Measurements from ENCODE around the gene TRIM10.

GRCh38 chr6:30185846-30186484 lies 25.0 kb upstream of the TRIM10 start:
- TF ChIP-seq, protein P1, sequence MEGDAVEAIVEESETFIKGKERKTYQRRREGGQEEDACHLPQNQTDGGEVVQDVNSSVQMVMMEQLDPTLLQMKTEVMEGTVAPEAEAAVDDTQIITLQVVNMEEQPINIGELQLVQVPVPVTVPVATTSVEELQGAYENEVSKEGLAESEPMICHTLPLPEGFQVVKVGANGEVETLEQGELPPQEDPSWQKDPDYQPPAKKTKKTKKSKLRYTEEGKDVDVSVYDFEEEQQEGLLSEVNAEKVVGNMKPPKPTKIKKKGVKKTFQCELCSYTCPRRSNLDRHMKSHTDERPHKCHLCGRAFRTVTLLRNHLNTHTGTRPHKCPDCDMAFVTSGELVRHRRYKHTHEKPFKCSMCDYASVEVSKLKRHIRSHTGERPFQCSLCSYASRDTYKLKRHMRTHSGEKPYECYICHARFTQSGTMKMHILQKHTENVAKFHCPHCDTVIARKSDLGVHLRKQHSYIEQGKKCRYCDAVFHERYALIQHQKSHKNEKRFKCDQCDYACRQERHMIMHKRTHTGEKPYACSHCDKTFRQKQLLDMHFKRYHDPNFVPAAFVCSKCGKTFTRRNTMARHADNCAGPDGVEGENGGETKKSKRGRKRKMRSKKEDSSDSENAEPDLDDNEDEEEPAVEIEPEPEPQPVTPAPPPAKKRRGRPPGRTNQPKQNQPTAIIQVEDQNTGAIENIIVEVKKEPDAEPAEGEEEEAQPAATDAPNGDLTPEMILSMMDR (IDR thresholded peaks at IDR 0.05) = no peak
- TF ChIP-seq POLR2AphosphoS5 (IDR thresholded peaks at IDR 0.05) (no peak), POLR2A (IDR thresholded peaks at IDR 0.05; ENCODE audit: low read depth) (no peak)
